Frontal cortex (tissue), 4 donors: ENCODE measurements around the gene ASCL2. TPM values are rescaled to one million over a fixed set of nuclear protein-coding genes. Genes with fewer than 3 reads are reported as not detected.
"Not testable (repeated sequence)": the region's sequence is repeated elsewhere in the genome, so short reads cannot be mapped to it uniquely, and the experiment has no call there.

Source experiments
- DNase-seq, 2 donors: peaks; one replicate each; pipeline ENCODE4 v3.0.0; 2012; ENCODE audit warnings: low spot score in 2 of 2
- FAIRE-seq: peaks from 2 replicates; lab custom pipeline; 2012; peaks lifted over from hg19 to GRCh38; lab: Jason Lieb, UNC
- total RNA-seq: library from RNA; depleted of rRNA; stranded (reverse); fragments of >200 nt; gene quantifications from one replicate; pipeline ENCODE4 v1.2.3, GENCODE V29; 2014
- donor health status: control.
- donor health status: control.
- donor health status: control.

The ASCL2 gene
- total RNA-seq, 1 donor from 2014 or later: 0.82 TPM

DNA sequence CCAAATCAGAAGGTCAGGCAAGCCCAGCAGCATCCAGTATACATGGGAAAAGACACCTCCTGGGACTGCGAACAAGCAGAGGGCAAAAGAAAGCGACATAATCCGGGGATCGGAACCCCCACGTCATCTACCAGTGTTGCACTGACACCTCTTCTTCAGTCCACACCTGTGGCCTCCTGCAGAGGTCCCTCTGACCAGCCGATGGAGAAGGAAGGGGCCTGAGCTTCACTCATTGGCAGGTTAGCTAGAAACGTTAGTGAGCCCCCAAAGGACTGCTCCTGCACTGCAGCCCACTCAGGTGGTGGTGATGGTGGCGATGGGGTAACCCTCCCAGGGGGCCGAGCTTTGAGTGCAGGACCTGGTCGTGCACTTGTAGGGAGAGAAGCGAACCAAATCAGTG lies 22.1 kb downstream of the ASCL2 start:
- FAIRE-seq: no peak
- DNase-seq: no peak

DNA sequence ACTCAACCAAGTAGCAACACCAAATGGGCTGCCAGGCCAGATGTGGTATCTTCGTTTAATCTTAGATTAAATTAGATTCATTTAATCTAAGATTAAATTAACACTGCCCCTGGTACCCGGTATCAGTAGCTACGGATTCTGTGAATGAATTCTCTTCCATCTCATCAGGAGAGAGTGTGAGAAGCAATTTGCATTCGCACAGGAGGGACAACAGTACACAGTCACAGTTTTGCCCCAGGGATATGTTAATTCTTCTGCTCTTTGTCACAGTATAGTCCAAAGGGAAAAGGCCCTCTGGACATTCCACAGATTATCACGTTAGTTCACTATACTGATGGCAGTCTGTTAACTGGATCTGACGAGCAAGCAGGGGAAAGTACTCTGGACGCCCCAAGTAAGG lies 22.9 kb downstream of the ASCL2 start:
- DNase-seq: no peak
- FAIRE-seq: no peak

DNA sequence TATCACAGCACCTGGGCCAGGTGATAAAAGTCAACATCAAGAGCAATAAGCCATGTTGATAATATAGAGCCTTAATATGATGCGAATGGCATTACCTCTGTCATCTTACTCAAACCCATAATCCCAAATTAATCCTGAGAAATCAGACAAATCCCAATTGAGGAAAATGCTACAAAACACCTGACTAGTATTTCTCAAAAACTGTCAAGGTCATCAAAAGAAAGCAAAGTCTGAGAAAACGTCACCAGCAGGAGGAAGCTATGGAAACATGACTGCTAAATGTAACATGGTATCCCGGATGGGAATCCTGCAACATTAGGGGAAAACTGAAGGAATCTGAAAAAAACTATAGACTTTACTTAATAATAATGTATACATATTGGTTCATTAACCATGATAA lies 29.6 kb downstream of the ASCL2 start:
- no peak for FAIRE-seq
- no peak for DNase-seq

DNA sequence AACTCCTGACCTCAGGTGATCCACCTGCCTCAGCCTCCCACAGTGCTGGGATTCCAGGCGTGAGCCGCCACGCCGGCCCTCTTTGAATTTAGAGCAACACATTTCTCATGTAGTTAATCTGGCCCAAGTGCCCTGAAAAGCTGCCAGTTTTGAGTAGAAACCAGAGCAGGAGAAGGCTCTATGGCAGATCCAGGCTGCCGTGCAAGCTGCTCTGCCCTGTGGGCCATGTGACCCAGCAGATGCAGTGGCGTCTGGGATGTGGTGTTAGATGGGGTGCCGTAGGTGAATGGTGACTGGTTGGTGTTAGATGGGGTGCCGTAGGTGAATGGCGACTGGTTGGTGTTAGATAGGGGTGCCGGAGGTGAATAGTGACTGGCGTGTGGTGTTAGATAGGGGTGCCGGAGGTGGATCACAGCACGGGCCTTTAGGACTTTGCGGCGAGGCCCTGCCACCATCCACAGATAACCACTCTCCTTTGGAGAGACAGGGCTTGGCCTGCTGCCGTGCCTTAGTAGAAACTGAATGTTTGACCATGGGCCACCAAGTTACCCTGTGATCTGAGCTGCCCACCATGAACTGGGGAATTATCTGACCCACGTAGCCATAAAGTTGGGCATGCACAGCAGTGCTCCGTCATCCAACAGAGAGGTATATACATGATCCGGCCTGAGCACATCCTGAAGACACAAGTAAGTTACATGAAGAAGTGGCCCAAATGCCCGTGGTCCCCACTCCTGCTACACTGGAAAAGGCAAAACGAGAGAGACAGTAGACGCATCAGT lies 32.7 kb downstream of the ASCL2 start:
- no peak for DNase-seq
- no peak for FAIRE-seq

DNA sequence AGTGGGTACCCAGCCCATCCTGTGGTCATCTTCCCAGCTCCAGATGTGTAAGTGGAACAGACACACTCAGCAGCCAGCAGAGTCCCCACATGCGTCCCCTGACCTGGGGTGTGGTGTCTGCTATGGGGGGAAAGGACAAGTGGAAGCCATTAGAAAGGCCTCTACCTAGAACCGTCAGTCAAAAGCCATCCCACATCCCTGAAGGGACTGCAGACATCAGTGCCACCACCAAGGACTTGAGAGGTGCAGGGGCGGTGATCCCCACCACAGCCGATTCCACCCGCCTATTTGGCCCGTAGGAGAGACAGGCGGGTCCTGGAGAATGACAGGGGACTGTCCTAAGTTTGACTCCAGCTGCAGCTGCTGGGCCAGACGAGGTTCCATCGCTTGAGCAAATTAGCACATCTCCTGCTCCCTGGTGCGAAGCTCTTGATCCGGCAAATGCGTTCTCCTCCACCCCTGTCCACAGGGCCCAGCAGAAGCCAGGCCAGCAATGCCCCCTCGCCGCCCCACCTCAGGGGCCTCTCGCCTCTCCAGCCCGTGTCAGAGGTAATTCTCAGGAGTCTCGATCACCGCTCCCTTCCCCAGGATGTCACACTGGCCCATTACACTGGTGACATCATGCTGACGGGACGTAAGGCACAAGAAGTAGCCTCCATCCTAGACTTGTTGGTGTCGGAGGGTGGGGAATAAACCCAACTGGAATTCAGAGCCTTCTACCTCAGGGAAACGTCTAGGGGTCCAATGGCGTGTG lies 33.8 kb downstream of the ASCL2 start:
- not testable (repeated sequence) for FAIRE-seq, DNase-seq

DNA sequence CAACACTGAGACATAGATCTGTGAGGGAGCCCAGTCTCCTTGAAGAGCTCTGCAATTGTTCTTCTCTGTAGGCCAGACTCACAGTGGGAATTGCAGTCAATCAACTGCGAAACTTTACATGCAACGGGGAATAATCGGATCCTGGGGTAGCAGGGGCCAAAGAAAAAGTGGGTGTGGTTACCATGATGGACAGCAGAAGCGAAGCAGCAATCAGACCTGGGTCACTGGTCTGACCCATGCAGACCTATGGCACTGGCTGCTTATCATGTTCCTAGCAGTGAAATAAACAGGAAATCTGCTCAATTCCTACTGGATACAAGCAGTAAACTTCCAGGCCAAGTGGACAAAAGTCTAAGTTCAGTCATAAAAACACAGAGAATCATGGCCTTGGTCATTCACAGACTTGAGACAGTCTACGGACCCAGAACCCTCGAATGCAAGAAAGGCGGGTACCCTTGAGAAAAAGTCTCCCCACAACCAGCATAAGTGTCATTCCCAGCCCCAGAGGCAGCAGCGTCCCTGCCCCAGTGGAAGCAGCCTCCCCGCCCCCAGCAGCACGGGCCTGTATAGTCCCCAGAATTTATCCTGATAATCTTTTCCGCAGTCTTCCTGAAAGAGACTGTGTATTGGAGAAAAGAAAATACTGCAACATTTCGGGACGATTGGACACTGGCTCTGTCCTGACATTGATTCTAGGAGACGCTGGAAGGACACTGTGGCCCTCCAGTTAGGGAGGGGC lies 34.6 kb downstream of the ASCL2 start:
- DNase-seq: no peak
- FAIRE-seq: no peak

DNA sequence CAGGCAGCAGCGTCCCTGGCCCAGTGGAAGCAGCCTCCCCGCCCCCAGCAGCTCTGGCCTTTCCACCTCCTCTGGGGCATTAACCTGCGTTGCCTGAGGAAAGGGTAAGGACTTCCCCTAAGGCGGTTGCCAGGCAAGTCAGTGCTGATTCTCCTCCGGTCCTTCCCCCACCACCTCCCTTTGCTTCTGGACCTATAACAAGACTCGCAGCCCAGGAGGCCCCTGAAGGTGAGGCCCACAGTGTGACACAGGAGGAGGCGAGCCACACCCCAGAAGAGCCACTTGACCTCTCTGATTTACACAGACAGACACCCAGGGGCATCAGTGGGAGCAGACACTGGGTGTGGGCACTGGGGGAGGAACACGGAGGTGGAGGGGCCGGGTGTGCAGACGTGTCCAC lies 35.4 kb downstream of the ASCL2 start:
- DNase-seq (no peak), FAIRE-seq (no peak)

DNA sequence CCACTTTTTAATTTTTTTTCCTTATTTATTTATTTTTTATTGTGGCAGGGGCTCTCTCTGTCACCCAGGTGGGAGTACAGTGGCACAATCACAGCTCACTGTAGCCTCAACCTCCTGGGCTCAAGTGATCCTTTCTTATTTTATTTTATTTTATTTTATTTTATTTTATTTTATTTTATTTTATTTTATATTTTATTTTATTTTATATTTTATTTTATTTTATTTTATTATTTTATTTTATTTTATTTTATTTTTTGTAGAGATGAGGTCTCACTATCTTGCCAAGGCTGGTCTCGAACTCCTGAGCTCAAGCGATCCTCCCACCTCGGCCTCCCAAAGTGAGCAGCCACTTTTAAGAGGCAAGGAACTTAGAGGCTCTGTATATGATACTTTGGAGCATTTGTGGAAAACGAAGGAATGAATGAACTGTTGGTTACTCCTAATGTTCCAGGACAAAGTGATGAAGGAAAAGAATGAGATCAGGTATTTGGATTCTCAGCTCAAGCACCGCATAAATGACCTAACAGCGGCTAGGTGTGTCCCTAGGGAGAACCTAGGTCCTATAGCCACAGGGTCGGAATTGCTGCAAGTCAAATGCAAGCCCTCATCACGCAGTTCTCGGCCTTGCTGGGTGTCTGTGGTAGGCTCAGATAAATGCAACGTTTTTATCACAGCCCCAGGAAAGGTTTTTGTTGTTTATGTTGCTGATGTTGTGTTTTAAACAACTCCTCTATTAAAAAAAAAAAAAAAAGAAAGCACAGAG lies 36.5 kb downstream of the ASCL2 start:
- DNase-seq (no peak), FAIRE-seq (no peak)

DNA sequence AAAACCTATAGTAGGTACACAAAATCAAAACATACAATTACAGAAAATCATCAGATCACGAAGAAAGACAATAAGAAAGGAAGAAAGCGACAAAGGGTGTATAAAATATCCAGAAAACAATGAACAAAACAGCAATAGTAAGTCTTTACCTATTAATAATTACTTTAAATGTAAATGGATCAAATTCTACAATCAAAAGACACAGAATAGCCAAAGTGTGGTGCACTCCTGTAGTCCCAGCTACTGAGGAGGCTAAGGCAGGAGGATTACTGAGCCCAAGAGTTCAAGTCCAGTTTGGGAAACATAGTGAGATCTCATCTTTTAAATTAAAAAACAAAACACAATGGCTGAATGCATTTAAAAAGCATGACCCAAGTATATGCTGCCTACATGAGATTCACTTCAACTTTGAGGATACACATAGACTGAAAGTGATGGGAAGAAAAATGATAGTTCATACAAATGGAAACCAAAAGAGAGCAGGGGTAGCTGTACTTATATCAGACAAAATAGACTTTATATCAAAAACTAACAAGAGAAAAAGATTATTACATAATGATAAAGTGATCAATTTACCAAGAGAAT lies 40.6 kb downstream of the ASCL2 start:
- DNase-seq: no peak
- no peak for FAIRE-seq

DNA sequence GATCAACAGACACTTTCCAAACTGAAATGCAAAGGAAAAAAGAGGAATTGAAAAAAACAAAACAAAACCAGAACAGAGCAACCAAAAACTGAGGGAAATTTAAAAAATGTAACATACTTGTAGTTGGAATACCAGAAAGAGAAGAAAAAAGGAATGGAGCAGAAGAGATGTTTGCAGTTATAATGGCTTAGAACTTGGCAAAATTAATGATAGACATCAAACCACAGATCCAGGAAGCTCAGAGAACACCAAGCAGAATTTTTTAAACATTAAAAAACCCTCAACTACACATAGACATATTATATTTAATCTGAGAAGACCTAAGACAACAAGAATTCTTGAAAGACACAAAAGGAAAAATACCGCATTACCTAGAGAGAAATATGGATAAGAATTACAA lies 46.1 kb downstream of the ASCL2 start:
- DNase-seq (no peak), FAIRE-seq (no peak)

DNA sequence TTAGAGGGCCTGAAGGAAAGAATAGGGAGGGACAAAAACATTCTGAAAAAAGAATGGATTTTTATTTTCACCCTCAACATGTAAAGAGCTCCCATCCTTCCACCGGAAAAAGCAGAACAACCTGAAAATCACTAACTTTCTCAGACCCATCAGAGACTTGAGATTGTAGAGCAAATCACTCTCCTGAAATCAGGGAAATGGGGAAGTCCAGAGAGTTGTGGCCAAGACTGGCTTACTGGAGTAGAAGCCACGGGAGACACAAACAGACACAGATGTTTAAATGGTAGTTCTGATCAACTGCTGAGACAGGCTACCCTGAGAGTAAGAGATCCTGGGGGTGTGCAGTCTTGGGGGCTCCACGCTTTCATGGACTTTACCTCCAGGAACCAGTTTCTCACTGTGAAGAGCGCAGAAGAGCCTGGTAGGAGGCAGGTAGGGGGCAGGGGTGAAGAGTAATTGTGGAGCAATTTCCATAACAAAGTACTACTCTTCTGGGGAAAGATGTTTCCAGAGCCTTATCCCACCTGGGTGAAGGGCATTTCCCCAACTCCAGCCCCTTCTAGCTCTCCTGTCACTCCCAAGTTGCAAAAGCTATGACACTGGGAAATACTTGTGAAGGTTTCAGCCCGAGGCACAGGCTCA lies 47.1 kb downstream of the ASCL2 start:
- no peak for FAIRE-seq
- DNase-seq: no peak

DNA sequence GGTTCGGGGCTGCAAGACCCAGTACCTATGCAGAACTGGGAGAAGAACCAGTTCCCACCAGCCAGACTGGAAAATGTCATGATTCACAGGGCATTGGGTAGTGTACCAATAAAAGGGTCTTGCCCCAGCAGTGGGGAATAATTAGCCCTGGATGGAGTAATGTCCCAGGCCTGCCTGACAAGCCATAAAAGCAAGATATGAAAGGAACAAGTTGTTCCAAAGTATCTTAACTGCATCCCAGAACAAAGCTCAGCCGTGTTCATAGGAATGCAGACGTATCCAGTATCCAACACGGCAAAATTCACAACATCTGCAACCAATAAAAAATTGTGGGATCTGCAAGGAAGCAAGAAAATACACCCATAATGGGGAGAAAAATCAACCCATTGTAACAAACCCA lies 47.9 kb downstream of the ASCL2 start:
- FAIRE-seq (no peak), DNase-seq (no peak)

DNA sequence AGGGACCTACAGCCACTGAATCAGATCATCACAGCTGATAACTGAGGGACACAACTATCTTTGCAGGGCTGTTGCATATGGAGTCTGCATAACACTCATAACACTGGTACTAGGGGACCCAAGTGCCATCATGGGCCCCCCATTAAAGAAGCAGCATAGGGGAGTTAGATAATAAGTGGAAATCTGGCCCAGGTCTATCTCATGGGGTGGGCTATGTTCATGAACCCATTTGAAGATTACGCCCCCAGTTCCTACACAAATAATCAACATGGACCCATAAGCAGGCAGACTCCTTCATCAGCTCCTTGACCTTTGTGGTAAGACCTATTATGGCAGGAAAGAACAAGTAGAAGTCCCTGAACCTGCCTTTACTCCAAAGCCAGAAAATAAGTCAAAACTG lies 48.8 kb downstream of the ASCL2 start:
- no peak for FAIRE-seq

DNA sequence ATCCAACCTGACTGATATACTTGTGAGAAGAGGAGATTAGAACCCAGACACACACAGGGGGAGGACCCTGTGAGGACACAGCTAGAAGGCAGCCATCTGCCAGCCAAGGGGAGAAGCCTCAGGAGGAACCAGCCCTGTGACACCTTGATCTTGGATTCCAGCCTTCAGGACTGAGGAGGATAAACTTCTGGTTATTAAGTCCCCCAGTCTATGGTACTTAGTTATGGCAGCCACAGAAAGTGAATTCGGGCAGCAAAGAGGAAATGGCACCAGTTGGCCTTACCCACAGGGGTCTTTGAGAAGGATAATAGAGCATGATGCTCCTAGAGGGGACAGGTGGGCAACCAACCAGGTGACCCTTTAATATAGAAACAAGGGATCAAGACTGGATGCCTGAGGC lies 49.4 kb downstream of the ASCL2 start:
- FAIRE-seq (no peak), DNase-seq (no peak)

More for the DNA sequence above, 48.8 kb downstream of the ASCL2 start:
- DNase-seq: no peak

DNA sequence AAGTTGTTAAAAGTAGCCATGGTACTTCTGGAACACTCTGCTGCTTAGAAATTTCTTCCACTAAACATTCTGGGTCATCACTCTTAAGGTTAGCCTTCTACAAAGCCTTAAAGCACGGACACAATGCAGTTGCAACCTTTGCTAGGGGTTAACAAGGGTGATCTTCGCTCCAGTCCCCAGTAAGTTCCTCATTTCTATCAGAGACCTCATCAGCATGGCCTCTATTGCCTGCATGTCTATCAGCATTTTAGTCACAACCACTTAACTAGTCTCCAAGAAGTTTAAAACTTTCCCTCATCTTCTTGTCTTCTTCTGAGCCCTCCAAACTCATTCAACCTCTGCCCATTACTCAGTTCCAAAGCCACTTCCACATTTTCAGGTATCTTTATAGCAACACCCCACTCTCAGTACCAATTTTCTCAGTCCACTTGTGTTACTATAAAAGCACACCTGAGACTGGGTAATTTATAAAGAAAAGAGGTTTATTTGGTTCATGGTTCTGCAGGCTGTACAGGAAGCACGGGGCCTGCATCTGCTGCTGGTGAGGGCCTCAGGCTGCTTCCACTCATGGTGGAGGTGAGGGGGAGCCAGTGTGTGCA lies 50.1 kb downstream of the ASCL2 start:
- DNase-seq (no peak), FAIRE-seq (no peak)

DNA sequence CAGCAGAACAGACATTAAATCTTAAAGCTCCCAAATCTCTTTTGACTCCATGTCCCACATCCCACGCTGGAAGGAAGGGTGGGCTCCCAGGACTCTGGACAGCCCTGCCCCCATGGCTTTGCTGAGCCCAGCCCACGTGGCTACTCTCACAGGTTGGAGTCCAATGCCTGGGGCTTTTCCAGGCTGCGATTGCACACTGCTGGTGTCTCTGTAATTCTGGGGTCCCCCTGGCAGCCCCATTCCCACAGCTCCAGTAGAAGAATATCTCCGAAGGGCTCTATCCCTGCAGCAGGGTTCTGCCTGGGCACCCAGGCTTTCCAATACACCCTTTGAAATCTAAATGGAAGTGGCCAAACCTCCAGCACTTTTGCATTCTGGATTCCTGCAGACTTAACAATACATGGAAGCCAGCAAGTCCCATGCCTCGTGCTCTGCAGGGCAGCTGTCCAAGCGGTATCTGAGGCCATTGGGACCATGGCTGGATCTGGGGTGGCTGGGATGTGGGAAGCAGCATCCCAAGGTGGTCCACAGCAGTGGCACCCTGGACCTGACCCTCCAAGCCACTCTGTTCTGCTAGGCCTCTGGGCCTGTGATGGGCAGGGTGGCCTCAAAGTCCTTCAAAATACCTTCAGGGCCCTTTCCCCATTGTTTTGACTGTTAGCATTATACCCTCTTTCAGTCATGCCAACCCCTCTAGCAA lies 50.9 kb downstream of the ASCL2 start:
- FAIRE-seq: no peak
- DNase-seq: no peak
